Fibroblast of skin of back (primary cell): ENCODE data around the gene CCDC51.

Experiments
- DNase-seq: peaks from one replicate; pipeline ENCODE4 v3.0.0-alpha.2; 2013

CCDC51 gene

GRCh38 chr3:48418140-48418539, 21.8 kb downstream of the CCDC51 start:
- DNase-seq, result no peak

- no peak for DNase-seq
Measured at GRCh38 chr3:48417529-48418108, 22.3 kb downstream of the CCDC51 start.

- DNase-seq, result no peak
Measured at GRCh38 chr3:48416546-48416945, 23.4 kb downstream of the CCDC51 start.

- DNase-seq, result no peak
Measured at GRCh38 chr3:48416091-48416505, 23.8 kb downstream of the CCDC51 start.

GRCh38 chr3:48415251-48415953, 24.5 kb downstream of the CCDC51 start:
- DNase-seq, result no peak

GRCh38 chr3:48414376-48415250, 25.3 kb downstream of the CCDC51 start:
- no peak for DNase-seq

GRCh38 chr3:48413611-48414010, 26.3 kb downstream of the CCDC51 start:
- no peak for DNase-seq

GRCh38 chr3:48413086-48413485, 26.8 kb downstream of the CCDC51 start:
- no peak for DNase-seq

- DNase-seq, result no peak
Measured at GRCh38 chr3:48412375-48413001, 27.4 kb downstream of the CCDC51 start.

- no peak for DNase-seq
Measured at GRCh38 chr3:48411606-48412374, 28.1 kb downstream of the CCDC51 start.

GRCh38 chr3:48411041-48411588, 28.8 kb downstream of the CCDC51 start:
- no peak for DNase-seq

- no peak for DNase-seq
Measured at GRCh38 chr3:48410205-48411040, 29.5 kb downstream of the CCDC51 start.

- DNase-seq, result no peak
Measured at GRCh38 chr3:48409291-48410201, 30.4 kb downstream of the CCDC51 start.

- DNase-seq, result no peak
Measured at GRCh38 chr3:48408823-48409281, 31.1 kb downstream of the CCDC51 start.

- DNase-seq, result no peak
Measured at GRCh38 chr3:48407542-48408099, 32.3 kb downstream of the CCDC51 start.

- DNase-seq, result no peak
Measured at GRCh38 chr3:48406443-48407431, 33.2 kb downstream of the CCDC51 start.

- no peak for DNase-seq
Measured at GRCh38 chr3:48405971-48406370, 33.9 kb downstream of the CCDC51 start.

- DNase-seq, result no peak
Measured at GRCh38 chr3:48405343-48405881, 34.5 kb downstream of the CCDC51 start.
